GM12878 (cell line): Measurements from ENCODE around the gene STX1B.
"Not testable (repeated sequence)": the region's sequence is repeated elsewhere in the genome, so short reads cannot be mapped to it uniquely, and the experiment has no call there.

ENCODE experiments used
- CEBPB ChIP-seq, 2 experiments: fragments of 150-350 bp in 1 of 2; IDR thresholded peaks; 2 replicates each; pipeline ENCODE4 v1.6.1; 2012 to 2014; ENCODE audit warnings: low read depth in 2 of 2, low read length in 2 of 2, borderline replicate concordance in 1 of 2, inconsistent platforms in 1 of 2
- CHD1 ChIP-seq: IDR thresholded peaks from 2 replicates; pipeline ENCODE4 v1.6.1; 2012; ENCODE audit warnings: low read depth, low read length, improper control_type of control experiment
- CREM ChIP-seq: IDR thresholded peaks from 2 replicates; pipeline ENCODE4 v1.6.1; 2014; ENCODE audit warnings: antibody characterized with exemption, low read depth
- LARP7 ChIP-seq: fragments of 450-650 bp; IDR thresholded peaks from 2 replicates; pipeline ENCODE4 v1.6.1; 2017; ENCODE audit warnings: mild to moderate bottlenecking
- NBN ChIP-seq: fragments of 450-650 bp; IDR thresholded peaks from 2 replicates; pipeline ENCODE4 v1.6.1; 2016
- POLR2A ChIP-seq: IDR thresholded peaks from 2 replicates; pipeline ENCODE4 v1.6.1; 2011; ENCODE audit warnings: low read depth, mild to moderate bottlenecking, low read length
- TCF12 ChIP-seq: IDR thresholded peaks from 2 replicates; pipeline ENCODE4 v1.6.1; 2011; ENCODE audit warnings: low read depth, mild to moderate bottlenecking, low read length
- ZNF274 ChIP-seq: IDR thresholded peaks from one replicate; pipeline ENCODE4 v1.8.0; 2011; ENCODE audit not compliant: insufficient read length, insufficient read depth
- TF ChIP-seq, protein P1 (sequence below), 3 experiments: IDR thresholded peaks in 2 of 3; conservative IDR thresholded peaks in 1 of 3; 2 replicates each; pipeline ENCODE4 v1.5.1; 2011; ENCODE audit warnings: low read depth in 3 of 3, low read length in 3 of 3, mild to moderate bottlenecking in 3 of 3, control low read depth in 2 of 3, moderate library complexity in 2 of 3, inconsistent platforms in 1 of 3, mixed read lengths in 1 of 3; ENCODE audit not compliant: control insufficient read depth in 2 of 3, insufficient read depth in 1 of 3; ENCODE audit errors: extremely low read depth in 1 of 3

DNA sequence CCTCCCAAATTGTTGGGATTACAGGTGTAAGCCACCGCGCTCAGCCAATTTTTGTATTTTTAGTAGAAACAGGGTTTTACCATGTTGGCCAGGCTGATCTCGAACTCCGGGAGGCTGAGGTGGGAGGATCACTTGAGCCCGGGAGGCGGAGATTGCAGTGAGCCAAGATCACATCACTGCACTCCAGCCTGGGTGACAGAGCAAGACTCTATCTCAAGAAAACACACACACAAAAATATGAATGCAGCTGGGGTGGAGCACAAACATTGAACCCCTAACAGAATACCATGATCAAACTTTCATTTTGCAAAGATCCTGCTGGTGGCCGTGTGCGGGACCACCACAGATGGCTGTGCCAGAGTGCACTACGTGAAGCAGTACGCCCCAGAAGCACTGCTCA is 7.3 kb upstream of the STX1B start:
- not testable (repeated sequence) for TF ChIP-seq CEBPB (IDR thresholded peaks at IDR 0.05; ENCODE audit: borderline replicate concordance in 1 of 2, low read depth in 2 of 2, low read length in 2 of 2); CHD1; LARP7; CREM; NBN; TCF12; ZNF274; POLR2A
- TF ChIP-seq, protein P1, sequence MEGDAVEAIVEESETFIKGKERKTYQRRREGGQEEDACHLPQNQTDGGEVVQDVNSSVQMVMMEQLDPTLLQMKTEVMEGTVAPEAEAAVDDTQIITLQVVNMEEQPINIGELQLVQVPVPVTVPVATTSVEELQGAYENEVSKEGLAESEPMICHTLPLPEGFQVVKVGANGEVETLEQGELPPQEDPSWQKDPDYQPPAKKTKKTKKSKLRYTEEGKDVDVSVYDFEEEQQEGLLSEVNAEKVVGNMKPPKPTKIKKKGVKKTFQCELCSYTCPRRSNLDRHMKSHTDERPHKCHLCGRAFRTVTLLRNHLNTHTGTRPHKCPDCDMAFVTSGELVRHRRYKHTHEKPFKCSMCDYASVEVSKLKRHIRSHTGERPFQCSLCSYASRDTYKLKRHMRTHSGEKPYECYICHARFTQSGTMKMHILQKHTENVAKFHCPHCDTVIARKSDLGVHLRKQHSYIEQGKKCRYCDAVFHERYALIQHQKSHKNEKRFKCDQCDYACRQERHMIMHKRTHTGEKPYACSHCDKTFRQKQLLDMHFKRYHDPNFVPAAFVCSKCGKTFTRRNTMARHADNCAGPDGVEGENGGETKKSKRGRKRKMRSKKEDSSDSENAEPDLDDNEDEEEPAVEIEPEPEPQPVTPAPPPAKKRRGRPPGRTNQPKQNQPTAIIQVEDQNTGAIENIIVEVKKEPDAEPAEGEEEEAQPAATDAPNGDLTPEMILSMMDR (IDR thresholded peaks at IDR 0.05 in 2 of 3, conservative IDR thresholded peaks at IDR 0.05 in 1 of 3; ENCODE audit: control insufficient read depth in 2 of 3, extremely low read depth in 1 of 3, insufficient read depth in 1 of 3, low read depth in 3 of 3, low read length in 3 of 3): not testable (repeated sequence)
